Bronchial epithelial cell (primary cell): ENCODE measurements around the gene GPR139. TPM values are rescaled to one million over a fixed set of nuclear protein-coding genes. Genes with fewer than 3 reads are reported as not detected.

Source experiments
- DNase-seq: peaks from one replicate; pipeline ENCODE4 v3.0.0-alpha.2; 2010; ENCODE audit warnings: low read depth
- FAIRE-seq: peaks from 2 replicates; lab custom pipeline; 2011; peaks lifted over from hg19 to GRCh38; lab: Jason Lieb, UNC
- H3K27me3 ChIP-seq: 2 replicates; pipeline ENCODE4 v1.5.1; 2011; ENCODE audit warnings: low read length; ENCODE audit not compliant: control insufficient read depth, insufficient read depth
- H3K36me3 ChIP-seq: 2 replicates; pipeline ENCODE4 v1.5.1; 2011; ENCODE audit warnings: low read length; ENCODE audit not compliant: control insufficient read depth, insufficient read depth
- H3K4me3 ChIP-seq: 2 replicates; pipeline ENCODE4 v1.5.1; 2011; ENCODE audit warnings: mild to moderate bottlenecking, low read depth, low read length, control low read depth
- total RNA-seq: library from RNA; depleted of rRNA; stranded (reverse); fragments of >200 nt; gene quantifications from 2 replicates; pipeline ENCODE4 v1.2.1, GENCODE V29; 2014
- TF ChIP-seq, protein P1 (sequence below): IDR thresholded peaks from 2 replicates; pipeline ENCODE4 v1.5.1; 2011; ENCODE audit warnings: mild to moderate bottlenecking, moderate library complexity, low read length, control low read depth, inconsistent platforms; ENCODE audit not compliant: insufficient read depth, severe bottlenecking

Gene GPR139
- total RNA-seq, 1 donor from 2014 or later, result not detected

DNA sequence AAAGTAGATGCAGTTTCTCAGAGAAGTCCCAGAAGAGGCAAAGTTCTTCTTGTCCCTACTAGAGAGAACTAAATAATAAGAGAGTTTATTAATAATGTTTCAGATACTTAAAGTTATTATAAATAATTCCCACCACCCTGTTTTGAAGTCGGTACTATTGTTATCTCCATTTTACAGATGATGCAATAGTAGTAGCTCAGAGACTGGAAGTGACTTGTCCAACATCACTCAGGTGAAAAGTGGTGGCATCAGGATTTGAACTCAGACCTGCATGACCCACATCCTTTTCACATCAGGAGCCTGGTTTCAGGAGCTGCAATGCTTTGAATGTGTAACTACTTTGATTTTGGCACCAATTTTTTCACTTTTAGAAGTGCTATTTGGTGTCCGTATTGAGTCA is 52.7 kb downstream of the GPR139 start:
- DNase-seq (no peak), FAIRE-seq (no peak)
- TF ChIP-seq, protein P1, sequence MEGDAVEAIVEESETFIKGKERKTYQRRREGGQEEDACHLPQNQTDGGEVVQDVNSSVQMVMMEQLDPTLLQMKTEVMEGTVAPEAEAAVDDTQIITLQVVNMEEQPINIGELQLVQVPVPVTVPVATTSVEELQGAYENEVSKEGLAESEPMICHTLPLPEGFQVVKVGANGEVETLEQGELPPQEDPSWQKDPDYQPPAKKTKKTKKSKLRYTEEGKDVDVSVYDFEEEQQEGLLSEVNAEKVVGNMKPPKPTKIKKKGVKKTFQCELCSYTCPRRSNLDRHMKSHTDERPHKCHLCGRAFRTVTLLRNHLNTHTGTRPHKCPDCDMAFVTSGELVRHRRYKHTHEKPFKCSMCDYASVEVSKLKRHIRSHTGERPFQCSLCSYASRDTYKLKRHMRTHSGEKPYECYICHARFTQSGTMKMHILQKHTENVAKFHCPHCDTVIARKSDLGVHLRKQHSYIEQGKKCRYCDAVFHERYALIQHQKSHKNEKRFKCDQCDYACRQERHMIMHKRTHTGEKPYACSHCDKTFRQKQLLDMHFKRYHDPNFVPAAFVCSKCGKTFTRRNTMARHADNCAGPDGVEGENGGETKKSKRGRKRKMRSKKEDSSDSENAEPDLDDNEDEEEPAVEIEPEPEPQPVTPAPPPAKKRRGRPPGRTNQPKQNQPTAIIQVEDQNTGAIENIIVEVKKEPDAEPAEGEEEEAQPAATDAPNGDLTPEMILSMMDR, result no peak
- Histone ChIP-seq H3K36me3 (no peaks in the 10 kb centered on the region), H3K4me3 (no peak overlapping the region), H3K27me3 (no peaks in the 10 kb centered on the region)

GRCh38 chr16:20020083-20020482 is 53.6 kb downstream of the GPR139 start:
- TF ChIP-seq, protein P1, result no peak
- DNase-seq (no peak), FAIRE-seq (no peak)
- H3K36me3 ChIP-seq, result no peaks in the 10 kb centered on the region
- no peaks in the 10 kb centered on the region for H3K27me3 ChIP-seq
- no peak overlapping the region for H3K4me3 ChIP-seq

DNA sequence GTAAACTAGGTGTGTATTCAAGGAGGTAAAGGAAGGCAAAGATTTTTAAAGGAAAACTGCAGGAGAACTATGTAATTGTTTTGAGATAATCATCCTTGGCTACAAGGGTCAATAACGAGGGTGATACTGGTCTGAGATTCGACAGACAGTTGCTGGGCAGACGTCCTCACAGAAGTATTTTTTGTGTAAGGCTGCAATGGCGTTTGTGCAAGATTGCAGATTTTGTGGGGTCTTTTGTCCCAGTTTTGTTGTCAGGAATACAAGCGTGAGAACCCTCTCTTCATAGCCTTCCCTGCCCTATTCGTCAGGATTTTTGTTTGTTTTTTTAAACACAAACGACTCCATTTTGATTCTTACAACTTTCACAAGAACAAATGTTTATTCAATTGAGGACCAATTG is 57.5 kb downstream of the GPR139 start:
- no peaks in the 10 kb centered on the region for H3K36me3 ChIP-seq
- H3K27me3 ChIP-seq, result no peaks in the 10 kb centered on the region
- TF ChIP-seq, protein P1, result no peak
- no peak overlapping the region for H3K4me3 ChIP-seq
- no peak for DNase-seq
- FAIRE-seq, result no peak

- Histone ChIP-seq H3K27me3 (no peaks in the 10 kb centered on the region), H3K36me3 (no peaks in the 10 kb centered on the region), H3K4me3 (no peak overlapping the region)
- TF ChIP-seq, protein P1, result no peak
- DNase-seq (no peak), FAIRE-seq (no peak)
These were observed 68.8 kb downstream of the GPR139 start for GRCh38 chr16:20004931-20005330.

DNA sequence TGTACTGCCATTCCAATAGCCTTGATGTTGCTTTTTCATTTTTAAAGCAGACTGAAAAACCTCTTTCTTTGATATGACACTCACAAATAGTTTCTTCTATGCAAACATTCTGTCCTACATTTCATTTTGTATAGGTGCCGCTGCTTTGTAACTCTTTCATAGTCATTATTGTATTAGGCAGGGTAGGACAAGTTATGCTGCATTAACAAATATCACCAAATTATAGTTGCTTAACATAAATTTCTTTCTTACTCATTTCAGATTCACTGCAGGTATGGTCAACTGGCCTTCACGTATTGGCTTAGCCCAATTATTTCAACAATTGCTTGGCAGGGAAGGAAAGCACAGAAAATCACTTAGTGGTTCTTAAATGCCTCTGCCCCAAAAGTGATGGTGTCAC is 70.8 kb downstream of the GPR139 start:
- FAIRE-seq, result no peak
- no peak for DNase-seq
- no peaks in the 10 kb centered on the region for H3K36me3 ChIP-seq

More for the DNA sequence above, 70.8 kb downstream of the GPR139 start:
- no peak overlapping the region for H3K4me3 ChIP-seq
- H3K27me3 ChIP-seq, result no peaks in the 10 kb centered on the region
- TF ChIP-seq, protein P1, result no peak
